Endodermal cell (in vitro differentiated cells): ENCODE results near the gene NDST1. TPM values are rescaled to one million over a fixed set of nuclear protein-coding genes. Genes with fewer than 3 reads are reported as not detected.

ENCODE experiments used
- DNase-seq: peaks from one replicate; pipeline ENCODE4 v3.0.0-alpha.2; 2017
- H3K27ac ChIP-seq: 2 replicates; pipeline ENCODE4 v1.5.1; 2013; ENCODE audit warnings: mild to moderate bottlenecking, low read depth, low read length, moderate library complexity
- H3K27me3 ChIP-seq: 2 replicates; pipeline ENCODE4 v1.6.1; 2013; ENCODE audit warnings: mild to moderate bottlenecking, low read length, moderate library complexity; ENCODE audit not compliant: insufficient read depth, control insufficient read depth, poor library complexity, severe bottlenecking
- H3K36me3 ChIP-seq: 2 replicates; pipeline ENCODE4 v1.7.0; 2013; ENCODE audit warnings: mild to moderate bottlenecking, low read length, moderate library complexity; ENCODE audit not compliant: control insufficient read depth, insufficient read depth
- H3K4me1 ChIP-seq: one replicate; pipeline ENCODE4 v1.7.0; 2013; ENCODE audit warnings: low read length; ENCODE audit not compliant: control insufficient read depth, insufficient read depth
- H3K4me3 ChIP-seq: 2 replicates; pipeline ENCODE4 v1.5.1; 2013; ENCODE audit warnings: mild to moderate bottlenecking, low read length, moderate library complexity
- H3K9ac ChIP-seq: 2 replicates; pipeline ENCODE4 v1.6.1; 2013; ENCODE audit warnings: mild to moderate bottlenecking, low read length, moderate library complexity; ENCODE audit not compliant: poor library complexity, severe bottlenecking; ENCODE audit errors: extremely low read depth
- H3K9me3 ChIP-seq: 2 replicates; pipeline ENCODE4 v1.6.1; 2013; ENCODE audit warnings: mild to moderate bottlenecking, low read length, moderate library complexity; ENCODE audit not compliant: control insufficient read depth
- H3K27ac Mint-ChIP-seq: 2 replicates; pipeline ENCODE4 v1.8.0; 2020; ENCODE audit warnings: mixed read lengths
- H3K27me3 Mint-ChIP-seq: 2 replicates; pipeline ENCODE4 v1.8.0; 2021; ENCODE audit warnings: mild to moderate bottlenecking, mixed read lengths; ENCODE audit not compliant: insufficient read depth
- H3K36me3 Mint-ChIP-seq: 2 replicates; pipeline ENCODE4 v1.8.0; 2020; ENCODE audit warnings: low read depth, mixed read lengths
- H3K4me1 Mint-ChIP-seq: 2 replicates; pipeline ENCODE4 v1.8.0; 2020; ENCODE audit warnings: mixed read lengths
- H3K4me3 Mint-ChIP-seq: 2 replicates; pipeline ENCODE4 v1.8.0; 2020; ENCODE audit warnings: mild to moderate bottlenecking, moderate library complexity, mixed read lengths
- H3K9me3 Mint-ChIP-seq: 2 replicates; pipeline ENCODE4 v1.8.0; 2020; ENCODE audit warnings: mild to moderate bottlenecking, mixed read lengths
- CTCF ChIP-seq: fragments of 200-600 bp; sonication (generic); conservative IDR thresholded peaks from 2 replicates; pipeline ENCODE4 v1.5.0; 2021; ENCODE audit warnings: antibody characterized with exemption, mild to moderate bottlenecking
- WGBS, 2 experiments: methylation state at CpG; one replicate each; pipeline versions ENCODE4 v1.1.5 to v1.1.7; 2013; ENCODE audit warnings: missing lambda C conversion rate in 2 of 2, mixed read lengths in 1 of 2; ENCODE audit not compliant: insufficient coverage in 1 of 2, insufficient read length in 1 of 2; 5-methylcytosine and 5-hydroxymethylcytosine counted together
- total RNA-seq, 2 donors: library from RNA; stranded (reverse); fragmentation: NEBNext Ultra II Directional in 1 of 2; extraction: Animal tissue kit (Norgen Biotek cat#: 25700) in 1 of 2; gene quantifications; 2 replicates in 1 of 2; 3 replicates in 1 of 2; pipeline ENCODE4 v1.2.1, GENCODE V29; 2021

The NDST1 gene
- total RNA-seq, 2 donors from 2014 or later, result 53.3 to 71.7 TPM

- no peak overlapping the region for H3K27ac ChIP-seq
- WGBS, 2 experiments, result 96 to 97% methylated on average over 3 to 4 of the region's 4 CpGs
- H3K9me3 Mint-ChIP-seq, result no peaks in the 10 kb centered on the region
- no peaks in the 10 kb centered on the region for H3K27me3 Mint-ChIP-seq
- H3K27ac Mint-ChIP-seq, result peak overlapping the region; percentile 1
- DNase-seq, result no peak
- peaks cover 39% of the 10 kb centered on the region for H3K4me1 Mint-ChIP-seq
- no peaks in the 10 kb centered on the region for H3K27me3 ChIP-seq
- peaks cover 21% of the 10 kb centered on the region for H3K36me3 ChIP-seq
- H3K9ac ChIP-seq, result no peak overlapping the region
- no peak overlapping the region for H3K4me3 ChIP-seq
- H3K36me3 Mint-ChIP-seq, result peaks cover 9% of the 10 kb centered on the region
- no peak for TF ChIP-seq CTCF
- no peaks in the 10 kb centered on the region for H3K9me3 ChIP-seq
- no peak overlapping the region for H3K4me3 Mint-ChIP-seq
- H3K4me1 ChIP-seq, result peaks cover 21% of the 10 kb centered on the region
These were observed 12.0 kb downstream of the NDST1 start for GRCh38 chr5:150519978-150520377.

GRCh38 chr5:150520747-150521521 lies 13.0 kb downstream of the NDST1 start:
- no peak overlapping the region for H3K27ac Mint-ChIP-seq
- DNase-seq, result no peak
- H3K4me3 Mint-ChIP-seq, result no peak overlapping the region
- no peak overlapping the region for H3K4me3 ChIP-seq
- no peaks in the 10 kb centered on the region for H3K9me3 Mint-ChIP-seq
- H3K9ac ChIP-seq, result no peak overlapping the region
- H3K9me3 ChIP-seq, result no peaks in the 10 kb centered on the region
- H3K4me1 Mint-ChIP-seq, result peaks cover 42% of the 10 kb centered on the region
- H3K27me3 Mint-ChIP-seq, result no peaks in the 10 kb centered on the region
- WGBS, 2 experiments, result 94 to 95% methylated on average over 19 to 38 of the region's 38 CpGs
- no peak for TF ChIP-seq CTCF
- peaks cover 12% of the 10 kb centered on the region for H3K4me1 ChIP-seq
- no peaks in the 10 kb centered on the region for H3K27me3 ChIP-seq
- H3K27ac ChIP-seq, result no peak overlapping the region
- H3K36me3 ChIP-seq, result peaks cover 23% of the 10 kb centered on the region
- H3K36me3 Mint-ChIP-seq, result peaks cover 11% of the 10 kb centered on the region

- Mint-ChIP-seq H3K4me1 (peaks cover 41% of the 10 kb centered on the region), H3K27ac (no peak overlapping the region), H3K36me3 (peaks cover 12% of the 10 kb centered on the region), H3K27me3 (no peaks in the 10 kb centered on the region), H3K4me3 (no peak overlapping the region), H3K9me3 (no peaks in the 10 kb centered on the region)
- Histone ChIP-seq H3K9ac (no peak overlapping the region), H3K9me3 (no peaks in the 10 kb centered on the region), H3K36me3 (peaks cover 28% of the 10 kb centered on the region), H3K4me1 (peaks cover 10% of the 10 kb centered on the region), H3K27me3 (no peaks in the 10 kb centered on the region), H3K4me3 (no peak overlapping the region), H3K27ac (no peak overlapping the region)
- no peak for TF ChIP-seq CTCF
- WGBS, 2 experiments, result 95 to 96% methylated on average over 14 of the region's 14 CpGs
- DNase-seq, result no peak
These were observed 13.5 kb downstream of the NDST1 start for GRCh38 chr5:150521522-150521817.
